ENCODE measurements around the gene TINAGL1.

The TINAGL1 gene

GRCh38 chr1:31627930-31628559, 51.7 kb downstream of the TINAGL1 start:
- DNase-seq (ENCODE audit: low spot score) = no peak

- DNase-seq (ENCODE audit: low spot score) = no peak
Observed at GRCh38 chr1:31628931-31629556, 52.7 kb downstream of the TINAGL1 start.

- no peak for DNase-seq (ENCODE audit: low spot score)
Observed at GRCh38 chr1:31632649-31633048, 56.3 kb downstream of the TINAGL1 start.

GRCh38 chr1:31633117-31633516, 56.8 kb downstream of the TINAGL1 start:
- DNase-seq (ENCODE audit: low spot score) = peak; percentile 51

All from D341Med (cell line).